C4-2B (cell line): ENCODE data around the gene SLC6A2.

Experiments
- ZFX ChIP-seq: fragments of 450-650 bp; IDR thresholded peaks from 2 replicates; pipeline ENCODE4 v1.6.1; 2017
- TF ChIP-seq, protein P1 (sequence below): fragments of 450-650 bp; conservative IDR thresholded peaks from 2 replicates; pipeline ENCODE4 v1.5.1; 2017; ENCODE audit warnings: mild to moderate bottlenecking

DNA sequence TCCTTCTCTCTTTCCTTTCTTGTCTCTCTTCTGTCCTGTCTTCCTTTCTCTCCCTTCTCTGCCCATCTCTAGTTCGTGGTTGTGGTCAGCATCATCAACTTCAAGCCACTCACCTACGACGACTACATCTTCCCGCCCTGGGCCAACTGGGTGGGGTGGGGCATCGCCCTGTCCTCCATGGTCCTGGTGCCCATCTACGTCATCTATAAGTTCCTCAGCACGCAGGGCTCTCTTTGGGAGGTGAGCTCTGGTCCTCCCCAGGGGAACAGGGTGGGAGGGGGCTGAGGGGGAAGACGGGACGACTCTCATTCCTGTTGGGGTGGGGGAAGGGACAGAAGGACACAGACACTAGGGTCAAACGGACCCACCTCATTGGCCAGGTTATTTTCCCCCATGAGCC, 44.3 kb downstream of the SLC6A2 start:
- TF ChIP-seq, protein P1, sequence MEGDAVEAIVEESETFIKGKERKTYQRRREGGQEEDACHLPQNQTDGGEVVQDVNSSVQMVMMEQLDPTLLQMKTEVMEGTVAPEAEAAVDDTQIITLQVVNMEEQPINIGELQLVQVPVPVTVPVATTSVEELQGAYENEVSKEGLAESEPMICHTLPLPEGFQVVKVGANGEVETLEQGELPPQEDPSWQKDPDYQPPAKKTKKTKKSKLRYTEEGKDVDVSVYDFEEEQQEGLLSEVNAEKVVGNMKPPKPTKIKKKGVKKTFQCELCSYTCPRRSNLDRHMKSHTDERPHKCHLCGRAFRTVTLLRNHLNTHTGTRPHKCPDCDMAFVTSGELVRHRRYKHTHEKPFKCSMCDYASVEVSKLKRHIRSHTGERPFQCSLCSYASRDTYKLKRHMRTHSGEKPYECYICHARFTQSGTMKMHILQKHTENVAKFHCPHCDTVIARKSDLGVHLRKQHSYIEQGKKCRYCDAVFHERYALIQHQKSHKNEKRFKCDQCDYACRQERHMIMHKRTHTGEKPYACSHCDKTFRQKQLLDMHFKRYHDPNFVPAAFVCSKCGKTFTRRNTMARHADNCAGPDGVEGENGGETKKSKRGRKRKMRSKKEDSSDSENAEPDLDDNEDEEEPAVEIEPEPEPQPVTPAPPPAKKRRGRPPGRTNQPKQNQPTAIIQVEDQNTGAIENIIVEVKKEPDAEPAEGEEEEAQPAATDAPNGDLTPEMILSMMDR: no peak
- no peak for TF ChIP-seq ZFX
